ENCODE measurements around the gene CYP24A1. TPM values are rescaled to one million over a fixed set of nuclear protein-coding genes. Genes with fewer than 3 reads are reported as not detected.

CYP24A1 gene
- polyA plus RNA-seq, 3 donors, result not detected

DNA sequence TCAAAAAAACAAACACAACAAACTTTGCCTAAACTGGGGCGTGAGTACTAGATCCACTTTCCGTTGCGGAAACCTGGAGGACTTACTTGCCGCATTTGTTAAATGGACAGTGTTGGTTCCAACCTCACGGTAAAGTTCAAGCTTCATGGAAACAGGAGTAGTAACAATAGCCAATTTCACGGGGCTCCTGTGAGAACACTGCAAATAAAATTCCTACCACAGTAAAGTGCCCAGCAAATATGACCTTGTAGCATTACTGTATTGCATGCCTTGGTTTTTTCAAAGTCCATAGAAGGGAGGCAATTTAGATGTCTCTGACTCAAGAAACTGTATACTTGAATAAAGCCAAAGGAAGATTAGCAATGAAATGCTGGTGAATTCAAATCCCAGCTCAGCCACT lies 3.6 kb upstream of the CYP24A1 start:
- DNase-seq, result no peak
- no peaks in the 10 kb centered on the region for H3K36me3 ChIP-seq (replicated peaks in 1 of 2; ENCODE audit: control insufficient read depth in 1 of 2, insufficient read depth in 2 of 2, low read length in 2 of 2)
- H3K27ac ChIP-seq (ENCODE audit: low read depth in 1 of 2, low read length in 2 of 2), result no peak overlapping the region
- peaks cover 24 to 28% of the 10 kb centered on the region in 2 donors for H3K27me3 ChIP-seq (ENCODE audit: control insufficient read depth in 2 of 2, insufficient read depth in 2 of 2, low read length in 2 of 2)
- H3K9ac ChIP-seq (ENCODE audit: insufficient read depth, low read length, poor library complexity, severe bottlenecking), result no peak overlapping the region
- no peaks in the 10 kb centered on the region for H4K20me1 ChIP-seq (ENCODE audit: insufficient read depth, low read length)
- Mint-ChIP-seq H3K4me1 (peaks cover 24% of the 10 kb centered on the region), H3K9me3 (peaks cover 0 to 13% (median 10%) of the 10 kb centered on the region in 7 donors), H3K27me3 (ENCODE audit: low read depth in 3 of 3) (peaks cover 26 to 41% (median 38%) of the 10 kb centered on the region in 3 donors), H3K36me3 (peaks cover 0 to 5% of the 10 kb centered on the region in 2 donors), H3K27ac (no peak overlapping the region), H3K4me3 (peak overlapping the region in 1 of 2 donors; percentile 11)
- peaks cover 24 to 29% of the 10 kb centered on the region in 2 donors for H3K4me1 ChIP-seq (ENCODE audit: control insufficient read depth in 1 of 2, insufficient read depth in 2 of 2, low read length in 2 of 2)
- H3K79me2 ChIP-seq (ENCODE audit: insufficient read depth, low read length), result no peaks in the 10 kb centered on the region
- intact Hi-C loops (cut with micrococcal nuclease), result no loop called here
- H2AFZ ChIP-seq (ENCODE audit: insufficient read depth, low read depth, low read length, poor library complexity, severe bottlenecking), result no peak overlapping the region
- TF ChIP-seq, protein P1, sequence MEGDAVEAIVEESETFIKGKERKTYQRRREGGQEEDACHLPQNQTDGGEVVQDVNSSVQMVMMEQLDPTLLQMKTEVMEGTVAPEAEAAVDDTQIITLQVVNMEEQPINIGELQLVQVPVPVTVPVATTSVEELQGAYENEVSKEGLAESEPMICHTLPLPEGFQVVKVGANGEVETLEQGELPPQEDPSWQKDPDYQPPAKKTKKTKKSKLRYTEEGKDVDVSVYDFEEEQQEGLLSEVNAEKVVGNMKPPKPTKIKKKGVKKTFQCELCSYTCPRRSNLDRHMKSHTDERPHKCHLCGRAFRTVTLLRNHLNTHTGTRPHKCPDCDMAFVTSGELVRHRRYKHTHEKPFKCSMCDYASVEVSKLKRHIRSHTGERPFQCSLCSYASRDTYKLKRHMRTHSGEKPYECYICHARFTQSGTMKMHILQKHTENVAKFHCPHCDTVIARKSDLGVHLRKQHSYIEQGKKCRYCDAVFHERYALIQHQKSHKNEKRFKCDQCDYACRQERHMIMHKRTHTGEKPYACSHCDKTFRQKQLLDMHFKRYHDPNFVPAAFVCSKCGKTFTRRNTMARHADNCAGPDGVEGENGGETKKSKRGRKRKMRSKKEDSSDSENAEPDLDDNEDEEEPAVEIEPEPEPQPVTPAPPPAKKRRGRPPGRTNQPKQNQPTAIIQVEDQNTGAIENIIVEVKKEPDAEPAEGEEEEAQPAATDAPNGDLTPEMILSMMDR (IDR thresholded peaks at IDR 0.05), result no peak
- H3K4me3 ChIP-seq (replicated peaks in 1 of 3; ENCODE audit: low read depth in 2 of 3, low read length in 3 of 3), result no peak overlapping the region
- 91% methylated on average over 5 of the region's 6 CpGs for WGBS (ENCODE audit: insufficient coverage)
- no peak overlapping the region for H3K4me2 ChIP-seq (replicated peaks; ENCODE audit: extremely low read depth, low read length, poor library complexity, severe bottlenecking)
- peaks cover 0 to 5% of the 10 kb centered on the region in 2 donors for H3K9me3 ChIP-seq (replicated peaks in 1 of 2; ENCODE audit: control insufficient read depth in 1 of 2, insufficient read depth in 1 of 2, low read length in 2 of 2)

DNA sequence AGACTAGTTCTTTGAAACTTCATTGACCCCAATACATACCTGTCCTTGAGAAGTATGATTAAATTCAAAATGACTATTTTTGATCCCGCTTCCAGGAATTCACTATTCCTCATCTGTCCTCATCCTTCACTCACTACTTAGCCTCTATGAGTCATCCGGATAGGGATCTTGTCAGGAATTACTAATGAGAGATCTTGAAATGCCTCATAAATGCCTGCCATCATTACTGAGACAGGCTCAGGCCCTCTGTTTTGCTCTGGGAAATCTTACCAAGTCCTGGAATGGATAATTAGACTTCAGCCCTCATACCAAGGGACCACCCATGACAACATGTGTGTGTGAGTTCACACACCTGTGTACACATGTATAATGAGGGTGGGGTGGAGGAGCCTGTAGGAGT lies 2.8 kb upstream of the CYP24A1 start:
- Mint-ChIP-seq H3K36me3 (peaks cover 0 to 5% of the 10 kb centered on the region in 2 donors), H3K4me3 (no peak overlapping the region), H3K9me3 (peaks cover 0 to 13% (median 10%) of the 10 kb centered on the region in 7 donors), H3K27ac (no peak overlapping the region), H3K27me3 (ENCODE audit: low read depth in 3 of 3) (peaks cover 33 to 48% (median 46%) of the 10 kb centered on the region in 3 donors), H3K4me1 (peaks cover 24% of the 10 kb centered on the region)
- Histone ChIP-seq H3K27ac (ENCODE audit: low read depth in 1 of 2, low read length in 2 of 2) (no peak overlapping the region), H3K4me2 (replicated peaks; ENCODE audit: extremely low read depth, low read length, poor library complexity, severe bottlenecking) (no peak overlapping the region), H3K9me3 (replicated peaks in 1 of 2; ENCODE audit: control insufficient read depth in 1 of 2, insufficient read depth in 1 of 2, low read length in 2 of 2) (peaks cover 0 to 12% of the 10 kb centered on the region in 2 donors), H3K36me3 (replicated peaks in 1 of 2; ENCODE audit: control insufficient read depth in 1 of 2, insufficient read depth in 2 of 2, low read length in 2 of 2) (no peaks in the 10 kb centered on the region), H3K4me3 (replicated peaks in 1 of 3; ENCODE audit: low read depth in 2 of 3, low read length in 3 of 3) (no peak overlapping the region), H4K20me1 (ENCODE audit: insufficient read depth, low read length) (no peaks in the 10 kb centered on the region), H3K79me2 (ENCODE audit: insufficient read depth, low read length) (no peaks in the 10 kb centered on the region), H3K4me1 (ENCODE audit: control insufficient read depth in 1 of 2, insufficient read depth in 2 of 2, low read length in 2 of 2) (peaks cover 24 to 29% of the 10 kb centered on the region in 2 donors), H2AFZ (ENCODE audit: insufficient read depth, low read depth, low read length, poor library complexity, severe bottlenecking) (no peak overlapping the region), H3K9ac (ENCODE audit: insufficient read depth, low read length, poor library complexity, severe bottlenecking) (no peak overlapping the region), H3K27me3 (ENCODE audit: control insufficient read depth in 2 of 2, insufficient read depth in 2 of 2, low read length in 2 of 2) (peaks cover 31 to 34% of the 10 kb centered on the region in 2 donors)
- WGBS (ENCODE audit: insufficient coverage), result no CpG with 5 or more reads among the region's 2 CpGs
- intact Hi-C loops (cut with micrococcal nuclease), result no loop called here
- DNase-seq, result no peak
- TF ChIP-seq, protein P1 (IDR thresholded peaks at IDR 0.05), result no peak

Measured in CD14-positive monocyte (primary cell).